Measurements from ENCODE around the gene TH. TPM values are rescaled to one million over a fixed set of nuclear protein-coding genes. Genes with fewer than 3 reads are reported as not detected.

The TH gene
- total RNA-seq, 3 donors from 2014 or later: not detected

DNA sequence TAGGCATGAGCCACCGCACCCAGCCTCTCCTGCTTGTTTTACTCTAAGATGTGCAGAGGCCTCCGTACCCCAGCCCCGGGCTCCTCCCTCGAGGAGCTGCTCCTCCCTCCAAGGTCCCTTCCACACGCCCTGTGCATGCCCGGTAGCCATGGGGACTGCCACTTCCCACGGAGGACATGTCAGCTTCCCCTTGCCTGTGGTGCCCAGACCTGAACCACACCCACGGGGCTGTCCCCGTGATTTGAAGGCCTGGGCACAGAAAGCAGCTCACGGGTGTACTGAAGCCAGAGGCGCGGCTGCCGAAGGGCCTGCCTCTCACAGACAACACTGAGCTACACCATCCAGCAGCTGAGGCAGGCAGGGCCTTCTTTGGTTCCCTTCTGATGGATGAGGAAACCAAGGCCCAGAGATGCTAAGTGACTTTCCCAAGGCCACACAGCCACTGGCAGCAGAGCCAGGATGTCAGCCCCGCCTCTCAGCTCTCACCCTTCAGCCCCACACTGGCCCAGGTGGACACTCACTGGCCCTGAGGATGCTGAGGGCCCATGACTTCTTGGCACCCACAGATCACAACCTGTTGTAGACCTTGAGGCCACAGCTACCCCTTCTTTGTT lies 17.9 kb downstream of the TH start:
- Histone ChIP-seq H3K36me3 (no peaks in the 10 kb centered on the region), H3K27ac (no peak overlapping the region), H3K9me3 (no peaks in the 10 kb centered on the region), H3K4me1 (peaks cover 0 to 3% of the 10 kb centered on the region in 2 donors), H3K27me3 (peaks cover 0 to 49% of the 10 kb centered on the region in 2 donors), H3K4me3 (no peak overlapping the region)
- no peak for DNase-seq (ENCODE audit: low spot score in 2 of 2)
- TF ChIP-seq CTCF (IDR thresholded peaks at IDR 0.05) (no peak), POLR2A (IDR thresholded peaks at IDR 0.05) (no peak), POLR2AphosphoS5 (IDR thresholded peaks at IDR 0.05) (no peak)
- intact Hi-C loops (cut with DNase I; ENCODE audit: low total_unique reads): loop anchor here (5.0 to 10.0 kb wide), 2 partner anchors 319 to 1731 kb away; partner anchors contain the start of genes SYT8 and TNNI2

DNA sequence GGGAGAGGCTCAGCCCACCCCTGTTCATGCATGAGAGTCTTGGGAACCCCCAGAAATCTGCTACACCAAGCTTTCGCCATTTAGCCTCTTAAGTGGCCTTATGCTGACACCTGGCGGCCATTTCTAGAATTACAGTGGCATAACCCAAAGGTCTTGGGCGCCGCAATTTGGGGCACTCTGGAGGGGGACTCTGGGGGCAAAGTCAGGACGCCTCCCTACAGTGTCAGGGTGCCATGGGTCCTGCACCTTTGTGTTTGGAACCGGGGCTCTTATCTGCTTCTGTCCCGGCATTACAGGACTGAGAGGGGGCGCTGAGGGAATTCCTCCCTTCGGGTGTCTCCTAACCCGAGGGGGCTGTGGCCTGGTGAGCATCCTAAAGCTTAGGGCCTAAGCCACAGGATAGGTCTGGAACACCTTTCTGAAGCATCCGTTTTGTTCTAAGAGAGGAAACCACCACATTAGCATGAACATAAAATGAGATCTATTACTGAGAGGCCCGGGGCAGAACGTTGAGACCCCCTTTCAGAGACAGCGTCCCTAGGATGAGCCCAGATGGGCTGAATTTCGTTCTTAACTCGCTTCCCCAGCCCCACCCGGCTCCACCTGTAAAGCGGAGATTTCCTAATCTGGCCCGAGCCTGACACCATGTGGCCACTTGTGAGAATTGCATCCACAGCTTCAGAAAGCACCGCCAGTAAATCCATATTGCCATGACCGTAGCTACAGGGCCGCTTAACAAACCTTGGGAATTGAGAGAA lies 19.9 kb downstream of the TH start:
- H3K4me3 ChIP-seq: no peak overlapping the region
- DNase-seq (ENCODE audit: low spot score in 2 of 2): peak; percentile 77 to 83
- H3K27ac ChIP-seq: no peak overlapping the region
- no peak for TF ChIP-seq POLR2A (IDR thresholded peaks at IDR 0.05)
- peak; percentile 89 to 98 (median 94) for TF ChIP-seq CTCF (IDR thresholded peaks at IDR 0.05)
- H3K4me1 ChIP-seq: peaks cover 0 to 3% of the 10 kb centered on the region in 2 donors
- H3K27me3 ChIP-seq: peaks cover 0 to 59% of the 10 kb centered on the region in 2 donors
- H3K36me3 ChIP-seq: no peaks in the 10 kb centered on the region
- intact Hi-C loops (cut with DNase I; ENCODE audit: low total_unique reads): loop anchor here (5.0 to 10.0 kb wide), 2 partner anchors 317 to 1729 kb away; partner anchors contain the start of genes SYT8 and TNNI2
- no peaks in the 10 kb centered on the region for H3K9me3 ChIP-seq

DNA sequence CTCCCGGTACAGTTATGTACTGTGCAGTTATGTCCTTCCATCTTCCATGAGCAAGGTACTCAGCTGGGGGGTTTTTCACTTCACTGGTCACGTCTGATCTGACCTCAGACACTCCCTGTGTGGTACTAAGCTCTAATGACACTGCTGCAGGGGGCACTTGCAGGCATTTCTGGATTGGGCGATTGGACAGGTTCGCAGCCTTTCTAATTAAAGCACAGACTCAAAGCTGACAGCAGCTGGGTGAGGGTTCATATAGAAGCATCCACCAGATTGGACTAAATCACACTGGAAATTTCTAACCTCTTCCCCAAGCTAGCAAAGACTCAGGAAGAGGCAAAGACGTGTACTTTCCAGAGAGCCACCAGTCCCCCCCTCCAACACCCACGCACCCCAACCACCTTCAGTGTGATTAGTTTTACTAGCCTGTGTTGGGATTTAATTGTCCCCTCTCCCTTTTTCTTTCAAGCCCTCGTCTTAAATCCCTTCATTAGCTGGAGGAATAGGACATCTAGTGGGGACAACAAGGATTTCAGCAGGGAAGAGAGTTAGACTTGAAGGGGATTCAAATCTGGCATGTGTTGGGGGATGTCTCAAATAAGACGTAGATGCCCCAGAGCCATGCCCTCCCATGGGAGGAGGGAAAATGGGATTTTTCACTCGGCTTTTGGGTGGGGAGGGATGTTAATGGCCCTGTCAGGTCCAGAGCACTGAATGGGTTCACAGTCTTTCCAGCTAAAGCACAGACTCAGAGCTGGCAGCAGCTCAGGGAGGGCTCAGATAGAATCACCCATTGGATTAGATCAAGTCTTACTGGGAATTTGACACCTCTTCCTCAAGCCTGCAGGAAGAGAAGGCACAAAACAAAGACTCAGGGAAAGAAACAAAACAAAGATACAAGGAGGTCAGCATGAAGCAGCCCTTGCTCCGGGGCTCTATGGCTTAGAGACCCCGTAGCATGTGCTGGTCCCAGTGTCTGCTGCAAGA lies 21.5 kb downstream of the TH start:
- no peak overlapping the region for H3K27ac ChIP-seq
- intact Hi-C loops (cut with DNase I; ENCODE audit: low total_unique reads): loop anchor here (5.0 to 10.0 kb wide), 2 partner anchors 315 to 1728 kb away; partner anchors contain the start of genes SYT8 and TNNI2
- H3K9me3 ChIP-seq: no peaks in the 10 kb centered on the region
- no peak overlapping the region for H3K4me3 ChIP-seq
- peaks cover 2 to 60% of the 10 kb centered on the region in 2 donors for H3K27me3 ChIP-seq
- no peak for DNase-seq (ENCODE audit: low spot score in 2 of 2)
- TF ChIP-seq POLR2A (IDR thresholded peaks at IDR 0.05) (no peak), POLR2AphosphoS5 (IDR thresholded peaks at IDR 0.05) (no peak), CTCF (IDR thresholded peaks at IDR 0.05) (peak in 2 of 3 donors; percentile 21 to 30)
- H3K4me1 ChIP-seq: peaks cover 0 to 3% of the 10 kb centered on the region in 2 donors
- no peaks in the 10 kb centered on the region for H3K36me3 ChIP-seq

GRCh38 chr11:2149460-2149859 lies 22.2 kb downstream of the TH start:
- no peak for DNase-seq (ENCODE audit: low spot score in 2 of 2)
- H3K27ac ChIP-seq: no peak overlapping the region
- TF ChIP-seq CTCF (IDR thresholded peaks at IDR 0.05) (no peak), POLR2A (IDR thresholded peaks at IDR 0.05) (no peak), POLR2AphosphoS5 (IDR thresholded peaks at IDR 0.05) (no peak)
- no peaks in the 10 kb centered on the region for H3K36me3 ChIP-seq
- no peak overlapping the region for H3K4me3 ChIP-seq
- H3K27me3 ChIP-seq: peaks cover 6 to 67% of the 10 kb centered on the region in 2 donors
- H3K9me3 ChIP-seq: no peaks in the 10 kb centered on the region
- H3K4me1 ChIP-seq: peaks cover 0 to 3% of the 10 kb centered on the region in 2 donors
- intact Hi-C loops (cut with DNase I; ENCODE audit: low total_unique reads): no loop called here

Data from breast epithelium (tissue), 4 donors.